ENCODE results near the gene ALDH1A2.

ALDH1A2 gene

DNA sequence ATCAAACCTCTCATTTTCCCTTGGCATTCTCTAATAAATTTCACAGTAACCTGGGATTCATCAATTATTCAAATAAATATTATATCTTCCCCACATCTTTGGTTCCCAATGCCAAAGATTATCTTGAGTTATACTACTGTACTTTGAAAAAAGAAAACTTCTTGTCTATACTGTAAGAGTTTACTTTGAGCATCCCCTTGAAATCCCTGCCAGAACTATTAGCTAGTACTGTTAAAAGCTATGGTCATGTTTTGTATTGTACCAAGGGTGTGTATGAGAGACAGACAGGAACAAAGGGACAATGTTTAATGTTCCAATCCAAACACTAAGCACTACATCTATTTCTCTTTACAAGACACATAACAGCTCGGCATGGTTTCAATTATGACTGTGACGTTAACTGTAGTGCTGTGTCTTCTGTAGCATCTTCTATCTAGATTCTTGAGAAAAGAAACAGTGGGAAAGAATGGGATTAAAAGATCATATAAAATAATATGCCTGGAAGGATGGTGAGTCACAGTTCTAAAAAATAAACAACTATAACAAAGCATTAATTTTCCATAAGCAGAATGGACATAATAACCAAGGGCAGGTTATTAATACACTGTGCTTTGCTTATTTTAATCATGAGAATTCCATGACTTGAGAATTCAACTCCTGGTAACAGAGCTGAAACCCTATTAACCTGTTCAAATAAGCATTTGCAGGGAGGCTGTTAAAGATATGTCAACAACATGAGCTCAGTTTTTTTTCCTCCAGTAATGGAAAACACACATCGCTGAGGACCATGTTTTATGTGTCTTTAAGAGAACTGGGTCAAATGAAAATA is 71.1 kb downstream of the ALDH1A2 start:
- DNase-seq, result no peak

DNA sequence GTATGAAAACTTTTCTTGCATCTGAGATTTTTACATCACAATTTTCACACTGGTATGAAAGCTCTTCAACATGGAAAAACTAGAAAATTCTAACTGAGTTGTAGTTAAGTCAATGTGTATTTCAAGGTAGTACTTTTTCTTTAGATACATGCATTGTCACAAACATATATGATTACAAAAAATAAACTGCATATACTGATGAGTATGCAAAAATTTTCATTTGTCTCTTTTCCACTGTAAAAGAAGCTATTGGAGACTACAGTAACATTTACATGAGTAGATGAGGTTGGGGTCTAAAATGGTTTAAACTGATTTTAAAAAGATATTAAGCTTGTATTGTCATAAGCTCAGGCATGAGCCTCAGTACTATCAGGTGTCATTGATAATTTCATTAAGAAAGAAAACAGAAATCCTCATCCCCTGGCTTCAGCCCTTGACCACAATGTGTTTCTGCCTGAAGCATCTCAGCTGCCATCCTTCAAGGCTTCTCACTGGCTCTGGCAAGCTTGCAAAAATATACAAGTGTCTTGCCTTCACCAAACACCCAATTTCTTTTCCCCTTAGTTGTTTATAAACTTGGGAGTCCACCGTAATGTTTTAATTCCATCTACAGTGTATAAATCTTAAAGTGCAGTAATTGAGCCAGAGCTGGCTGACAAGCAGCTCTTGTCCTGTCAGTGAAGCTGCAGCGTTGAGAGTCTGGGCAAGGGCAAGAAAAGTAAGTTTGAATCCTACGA is 71.9 kb downstream of the ALDH1A2 start:
- no peak for DNase-seq

DNA sequence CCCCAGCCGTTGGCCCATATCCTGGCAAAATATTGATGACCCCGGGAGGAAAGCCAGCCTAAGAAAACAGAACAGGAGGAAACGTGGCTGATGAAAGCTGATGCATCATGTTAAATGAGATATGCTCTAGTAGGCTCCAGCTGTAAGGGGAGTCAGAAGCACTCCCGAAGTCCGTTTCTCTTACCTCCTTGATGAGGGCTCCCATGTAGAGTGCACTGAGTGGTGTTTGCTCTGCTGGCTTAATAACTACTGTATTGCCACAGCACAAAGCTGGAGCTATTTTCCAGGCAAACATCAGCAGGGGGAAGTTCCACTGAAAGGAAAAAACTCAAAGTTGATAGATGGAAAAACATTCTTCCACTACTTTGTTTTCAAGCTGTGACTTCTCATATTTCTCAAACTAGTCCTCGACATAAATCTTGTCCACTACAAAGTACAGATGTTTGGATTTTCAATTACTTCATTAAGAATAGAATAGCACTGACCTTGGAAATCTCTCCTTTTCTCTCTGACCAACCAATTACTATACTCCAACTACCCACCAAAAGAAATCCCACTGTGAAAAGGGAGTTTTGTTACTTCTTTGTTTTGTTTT is 72.7 kb downstream of the ALDH1A2 start:
- no peak for DNase-seq

DNA sequence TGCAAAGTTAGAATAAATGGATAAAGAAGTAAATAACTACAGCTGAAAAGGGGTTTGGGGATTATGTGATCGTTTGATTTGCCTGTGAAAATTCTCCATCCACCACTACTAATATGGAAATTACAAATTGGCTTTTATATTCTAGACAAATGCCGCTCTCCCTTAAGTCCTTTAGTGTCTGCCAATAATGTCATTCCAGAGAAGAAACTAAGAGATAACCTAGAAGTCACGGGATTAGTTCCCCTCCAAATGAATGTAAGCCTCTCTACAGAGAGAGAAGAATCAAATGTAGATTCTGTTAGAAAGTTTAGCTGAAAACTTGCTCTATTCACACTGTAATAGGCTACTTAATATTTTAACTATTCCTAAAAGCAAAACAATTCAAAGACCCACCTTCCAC is 92.0 kb downstream of the ALDH1A2 start:
- DNase-seq, result no peak

DNA sequence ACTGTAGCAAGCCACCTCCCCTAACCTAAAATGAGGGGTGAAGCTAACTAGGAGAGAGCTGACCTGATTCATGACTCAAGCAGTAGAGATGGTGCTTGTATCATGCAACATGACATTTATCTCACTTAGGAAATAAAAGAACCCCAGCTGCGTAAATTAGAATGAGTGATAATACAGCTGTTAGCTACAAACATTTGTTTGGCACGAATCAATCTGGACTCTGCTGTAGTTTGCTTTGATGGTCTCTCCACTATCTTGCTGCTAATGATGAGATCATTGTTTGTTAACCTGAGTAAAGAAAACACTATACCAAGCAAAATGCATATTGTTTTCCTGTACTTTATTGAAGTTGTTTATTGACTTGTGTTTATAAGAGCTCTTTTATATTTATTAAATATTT is 92.6 kb downstream of the ALDH1A2 start:
- DNase-seq, result no peak

DNA sequence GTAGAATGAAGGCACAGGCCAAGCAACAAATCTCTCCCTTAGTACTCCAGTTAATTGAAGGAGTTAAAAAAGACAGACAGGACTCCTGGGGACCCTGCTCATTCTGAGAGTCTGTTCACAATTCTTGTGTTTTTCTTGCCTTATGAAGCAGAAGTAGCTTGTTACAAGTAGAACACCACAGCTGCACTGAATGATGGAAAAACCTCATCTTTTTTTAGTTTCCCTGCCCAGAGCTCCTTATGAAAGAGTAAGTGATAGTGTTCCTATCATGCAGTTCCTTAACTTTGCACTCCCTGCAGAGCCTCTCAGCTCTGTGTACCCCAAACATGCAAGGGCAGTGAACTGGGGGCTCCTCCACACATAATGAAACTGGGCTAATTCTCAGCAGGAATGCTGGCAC is 95.5 kb downstream of the ALDH1A2 start:
- DNase-seq, result no peak

DNA sequence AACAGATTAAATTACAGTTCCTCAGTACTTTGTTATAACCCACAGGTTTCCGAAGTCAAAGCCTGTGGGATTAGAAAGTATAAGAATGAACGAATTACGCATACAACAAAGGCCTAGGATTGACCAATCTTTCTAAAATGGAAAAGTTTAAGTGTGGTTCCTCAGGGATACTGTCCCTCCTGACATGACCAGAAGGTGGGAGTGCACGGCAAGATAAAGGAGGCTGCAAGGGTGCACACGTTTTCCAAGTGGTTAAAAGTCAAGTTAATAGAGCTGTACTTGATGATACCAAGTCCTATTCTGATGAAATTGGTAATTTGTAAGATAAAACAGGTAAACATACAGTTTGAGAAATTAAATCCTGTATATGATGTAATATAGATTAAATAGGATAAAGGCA is 96.2 kb downstream of the ALDH1A2 start:
- no peak for DNase-seq

DNA sequence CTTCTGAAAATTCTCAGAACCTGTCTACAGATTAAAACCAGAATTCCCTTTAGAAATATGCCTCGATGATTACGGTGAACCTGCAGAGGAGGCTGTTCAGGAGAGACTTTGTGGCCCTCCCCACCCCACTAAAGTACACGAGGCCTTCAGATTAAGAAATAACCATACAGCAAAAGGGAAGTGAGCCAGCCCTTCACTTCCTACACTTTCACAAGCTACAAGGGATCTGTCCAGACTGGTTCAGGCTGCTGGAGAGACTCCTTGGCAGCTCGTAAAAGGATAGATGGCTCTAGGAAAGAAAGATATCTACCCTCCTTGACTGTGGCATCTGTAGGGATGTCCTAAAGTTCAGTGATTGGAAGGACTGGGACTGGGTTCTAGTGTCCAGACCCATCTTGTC is 102.6 kb downstream of the ALDH1A2 start:
- DNase-seq, result peak; percentile 55

DNA sequence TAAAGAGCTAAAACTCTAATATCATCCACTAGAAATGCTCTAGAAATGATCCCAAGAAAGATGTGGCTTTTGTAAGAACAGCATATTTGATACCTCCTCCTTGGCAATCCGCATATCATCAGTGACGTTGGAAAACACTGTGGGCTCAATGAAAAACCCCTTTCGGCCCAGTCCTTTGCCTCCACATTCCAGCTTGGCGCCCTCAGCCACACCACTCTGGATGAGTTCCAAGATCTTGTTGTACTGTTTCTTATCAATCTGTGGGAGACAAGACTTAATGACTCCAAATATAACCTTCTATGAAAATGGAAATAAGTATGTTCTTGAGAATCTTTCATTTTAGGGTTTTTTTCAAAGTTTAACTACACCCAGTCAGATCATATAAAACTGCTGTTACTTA is 103.6 kb downstream of the ALDH1A2 start:
- no peak for DNase-seq

DNA sequence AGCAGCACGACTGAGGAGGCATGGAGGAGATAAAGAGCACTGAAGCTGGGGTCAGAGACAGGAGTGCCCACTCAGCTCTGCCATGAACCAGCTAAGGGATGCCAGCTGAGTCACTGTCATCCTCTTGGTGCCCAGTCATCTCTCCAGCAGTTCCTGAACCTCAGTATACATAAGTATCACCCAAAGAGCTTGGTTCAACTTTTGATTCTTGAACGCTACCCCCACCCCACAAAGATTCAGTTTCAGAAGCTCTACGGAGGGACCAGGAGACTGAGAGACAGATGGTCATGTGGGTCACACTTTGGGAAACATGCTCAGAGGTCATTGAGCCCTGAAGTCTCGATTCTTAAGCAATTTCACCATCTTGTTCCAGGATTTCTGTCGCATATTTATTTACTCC is 108.4 kb downstream of the ALDH1A2 start:
- DNase-seq, result no peak

DNA sequence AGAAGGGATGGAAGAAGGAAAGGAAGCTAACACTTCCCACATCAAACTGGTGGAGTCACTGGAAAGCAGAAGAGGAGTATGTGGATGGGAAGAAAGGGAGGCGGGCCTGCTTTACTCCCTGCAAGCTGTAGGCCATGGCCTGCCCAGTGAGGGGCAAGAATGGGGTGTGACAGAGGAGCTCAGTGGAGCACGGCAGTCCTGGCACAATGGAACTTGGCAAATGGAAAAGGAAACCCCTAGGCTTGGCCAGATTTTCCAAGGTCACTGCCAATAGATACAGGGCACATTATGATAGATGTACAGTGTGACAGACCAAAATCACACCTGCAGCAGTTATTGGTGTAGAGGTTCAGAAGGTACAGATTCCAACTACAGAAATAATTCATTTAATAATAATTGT is 111.6 kb downstream of the ALDH1A2 start:
- no peak for DNase-seq

DNA sequence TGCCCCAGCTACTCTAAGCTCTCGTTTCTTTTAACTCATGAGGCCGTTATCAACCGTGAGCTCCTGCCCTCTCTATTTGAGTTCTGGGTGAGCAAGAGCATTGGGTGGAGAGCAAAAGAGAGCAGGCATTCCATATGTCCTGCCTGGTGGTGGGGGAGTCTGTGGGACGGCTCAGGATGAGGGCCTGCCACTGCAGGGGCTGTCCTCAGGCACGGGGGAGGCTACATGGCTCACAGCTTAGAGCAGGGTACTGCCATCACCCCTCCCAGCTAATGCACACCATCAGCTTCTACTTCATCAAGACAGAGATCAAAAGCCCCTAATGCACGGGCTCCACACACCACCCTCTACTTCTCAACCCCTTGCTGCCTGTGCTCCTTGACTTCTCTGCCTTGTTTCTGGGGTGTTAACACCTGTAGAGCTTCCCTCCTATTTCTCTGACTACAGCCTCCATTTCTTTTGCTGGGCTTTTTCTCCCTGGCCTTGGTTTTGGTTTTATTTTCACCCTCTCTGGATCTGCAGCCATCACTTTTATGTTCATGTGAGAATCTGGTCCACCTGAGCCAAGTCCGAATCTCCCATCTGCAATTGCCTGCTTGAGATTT is 114.1 kb downstream of the ALDH1A2 start:
- no peak for DNase-seq

DNA sequence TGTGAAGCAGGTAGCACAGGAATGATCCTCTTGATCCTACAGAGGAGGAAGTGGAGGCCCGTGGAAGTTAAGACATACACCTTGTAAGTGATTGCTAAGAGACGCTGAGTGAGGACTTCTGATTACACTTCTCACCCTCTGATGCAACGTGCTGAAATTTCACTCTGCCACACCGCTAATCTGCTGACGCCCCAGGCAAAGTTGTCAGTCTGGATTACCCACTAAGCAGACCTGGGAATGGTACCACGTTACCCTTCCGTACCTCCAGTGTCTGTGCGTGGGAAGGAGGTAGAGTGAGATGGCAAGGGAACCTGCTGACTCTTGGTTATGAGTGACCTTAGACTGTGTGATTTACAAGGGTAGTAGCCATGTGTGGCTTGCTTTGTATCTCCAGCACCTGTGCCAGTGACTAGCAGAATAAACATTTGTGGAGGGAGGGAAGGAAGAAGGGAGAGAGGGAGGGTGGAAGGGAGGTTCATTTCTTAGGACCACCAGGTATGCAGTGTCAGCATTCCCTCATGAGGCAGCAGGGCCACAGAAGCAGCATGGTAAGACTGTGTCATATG is 115.0 kb downstream of the ALDH1A2 start:
- no peak for DNase-seq

DNA sequence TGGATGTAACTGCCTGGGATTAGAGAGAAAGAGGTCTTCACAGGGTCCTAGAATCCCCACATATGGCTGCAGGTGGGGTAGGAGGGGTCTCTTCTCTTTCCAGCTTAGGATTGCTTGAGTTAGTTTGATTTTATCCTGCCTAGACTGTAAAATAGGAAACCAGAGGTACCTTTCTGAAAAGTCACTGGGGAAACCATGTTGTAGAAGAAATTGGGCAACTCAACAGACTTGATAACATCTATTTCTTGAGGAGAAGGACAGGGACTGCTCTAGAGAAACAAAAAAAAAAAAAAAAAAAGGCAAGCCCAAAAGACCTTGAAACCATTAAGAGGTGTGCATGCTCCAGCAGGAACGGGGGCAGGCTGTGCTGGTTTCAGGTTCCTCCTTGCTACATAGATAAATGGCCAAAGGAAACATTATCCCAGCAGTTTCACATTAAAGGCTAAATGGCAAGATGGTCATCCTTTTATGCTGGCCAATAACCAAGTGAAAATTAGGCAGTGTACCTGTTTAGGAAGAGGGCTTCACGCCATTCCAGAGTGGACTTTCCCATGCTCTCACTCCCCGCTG is 116.1 kb downstream of the ALDH1A2 start:
- no peak for DNase-seq

DNA sequence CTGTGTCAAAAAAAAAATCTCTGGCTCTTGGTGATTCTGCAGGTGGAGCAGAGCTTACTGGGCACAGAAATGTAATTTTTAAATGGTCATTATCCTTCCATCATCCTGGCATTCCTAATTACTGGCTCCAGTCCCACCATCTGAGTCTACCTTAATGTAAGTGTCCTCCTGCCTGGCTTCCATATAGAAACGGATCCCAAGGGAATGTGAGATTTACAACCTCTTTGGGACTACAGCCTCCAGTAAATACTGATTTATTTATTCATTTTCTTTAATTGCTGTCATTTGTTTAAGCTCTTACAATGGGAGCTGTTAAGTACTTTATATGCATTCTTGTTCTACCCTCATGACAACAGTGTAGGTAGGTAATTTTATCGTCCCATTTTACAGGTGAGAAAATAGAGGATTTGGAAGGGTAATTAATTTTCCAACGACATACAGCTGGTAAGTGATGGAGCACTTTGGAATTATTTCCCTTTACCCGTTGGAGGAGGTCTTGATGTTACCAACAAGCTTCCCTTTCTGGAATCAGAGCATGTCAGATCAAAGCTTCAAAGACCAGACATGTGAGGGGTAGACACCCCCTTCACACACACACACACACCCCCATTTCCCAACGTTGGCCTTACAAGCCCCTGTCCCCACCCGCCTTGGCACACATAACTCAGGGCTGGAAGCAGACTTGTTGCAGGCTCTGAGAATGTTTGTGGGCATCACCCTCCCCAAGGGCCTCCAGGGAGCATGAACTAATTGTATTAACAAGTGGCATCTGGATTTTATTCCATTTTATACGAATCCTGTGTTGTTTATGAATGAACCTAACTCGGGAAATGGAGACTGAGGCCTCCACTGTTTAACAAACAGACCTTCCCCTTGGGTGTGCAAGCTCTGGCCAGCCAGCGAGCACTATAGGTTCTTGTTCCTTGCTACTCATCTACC is 116.9 kb downstream of the ALDH1A2 start:
- no peak for DNase-seq

DNA sequence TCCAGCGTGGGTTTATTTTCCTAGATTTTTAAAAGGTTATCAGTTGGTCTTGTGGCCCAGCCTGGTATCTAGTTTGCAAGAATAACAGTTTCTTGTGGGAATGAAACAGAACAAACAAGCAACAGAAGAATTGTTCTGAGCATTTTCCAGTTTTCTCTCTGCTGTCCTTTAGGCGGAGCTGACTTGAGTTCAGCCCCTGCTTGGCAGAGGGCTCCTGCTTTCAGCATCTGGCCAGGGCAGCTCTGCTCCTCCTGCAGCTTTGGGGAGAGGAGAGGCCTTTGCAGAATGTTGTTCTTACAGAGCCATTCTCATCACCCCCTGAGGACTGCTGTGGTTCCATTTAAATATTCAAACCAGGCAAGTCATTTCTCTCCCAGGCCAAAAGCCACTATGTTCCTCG is 117.7 kb downstream of the ALDH1A2 start:
- DNase-seq, result no peak

DNA sequence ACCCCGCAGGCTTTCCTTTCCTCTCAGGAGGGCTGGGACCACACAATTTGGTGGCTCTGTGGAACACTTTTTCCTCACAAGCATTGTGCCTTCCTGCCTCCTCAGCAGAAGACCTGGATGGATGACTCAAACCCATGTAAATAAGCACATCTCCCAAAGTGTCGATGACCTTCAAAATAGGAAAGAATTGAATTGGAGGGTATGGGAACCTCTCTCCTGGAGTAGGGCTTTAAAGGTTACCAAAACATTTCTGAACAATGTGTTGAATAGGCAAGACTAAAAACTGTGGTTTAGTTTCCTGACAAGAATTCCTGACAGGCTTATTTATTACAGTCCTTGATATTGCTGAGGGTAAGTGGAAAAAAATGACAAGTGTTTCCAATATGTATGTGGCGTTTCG is 118.2 kb downstream of the ALDH1A2 start:
- no peak for DNase-seq

DNA sequence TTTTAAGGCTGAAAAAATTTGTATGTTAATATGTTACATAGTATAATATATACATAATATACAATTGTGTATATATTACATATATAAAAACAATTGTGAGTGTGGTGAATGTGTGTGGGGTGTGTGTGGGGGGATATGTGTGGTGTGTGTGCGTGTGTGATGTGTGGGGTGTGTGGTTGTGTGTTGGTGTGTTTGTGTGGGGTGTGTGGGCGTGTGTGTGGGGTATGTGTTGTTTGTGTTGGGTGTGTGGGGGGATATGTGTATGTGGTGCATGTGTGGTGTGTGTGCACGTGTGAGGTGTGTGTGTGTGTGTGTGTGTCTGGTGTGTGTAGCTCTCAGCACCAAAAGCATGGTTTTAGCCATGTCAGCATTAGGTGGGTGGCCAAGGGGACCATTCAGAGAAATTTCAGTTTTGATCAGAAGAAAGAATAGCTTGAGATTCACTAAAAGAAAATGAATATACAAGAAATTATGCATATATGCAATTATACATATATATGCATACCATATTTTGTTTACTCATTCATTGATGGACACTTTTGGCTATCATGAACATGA is 118.9 kb downstream of the ALDH1A2 start:
- DNase-seq, result no peak

DNA sequence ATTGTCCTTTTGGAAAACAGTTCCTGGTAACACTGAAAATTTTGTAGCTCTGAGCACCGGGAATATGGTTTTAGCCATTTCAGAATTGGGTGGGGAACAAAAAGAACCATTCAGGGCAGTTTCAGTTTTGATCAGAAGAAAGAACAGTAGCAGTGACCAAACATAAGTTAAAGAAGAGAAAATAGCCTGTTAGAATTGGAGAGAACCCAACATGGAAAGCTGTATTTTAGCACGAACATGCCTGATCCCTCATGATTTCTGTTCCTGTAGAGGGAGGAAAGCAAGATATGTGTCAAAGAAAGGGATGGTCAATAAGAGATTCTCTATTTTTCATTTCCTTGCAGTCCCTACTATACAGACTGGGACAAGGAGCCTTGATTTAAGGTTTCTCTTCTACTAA is 119.9 kb downstream of the ALDH1A2 start:
- no peak for DNase-seq

DNA sequence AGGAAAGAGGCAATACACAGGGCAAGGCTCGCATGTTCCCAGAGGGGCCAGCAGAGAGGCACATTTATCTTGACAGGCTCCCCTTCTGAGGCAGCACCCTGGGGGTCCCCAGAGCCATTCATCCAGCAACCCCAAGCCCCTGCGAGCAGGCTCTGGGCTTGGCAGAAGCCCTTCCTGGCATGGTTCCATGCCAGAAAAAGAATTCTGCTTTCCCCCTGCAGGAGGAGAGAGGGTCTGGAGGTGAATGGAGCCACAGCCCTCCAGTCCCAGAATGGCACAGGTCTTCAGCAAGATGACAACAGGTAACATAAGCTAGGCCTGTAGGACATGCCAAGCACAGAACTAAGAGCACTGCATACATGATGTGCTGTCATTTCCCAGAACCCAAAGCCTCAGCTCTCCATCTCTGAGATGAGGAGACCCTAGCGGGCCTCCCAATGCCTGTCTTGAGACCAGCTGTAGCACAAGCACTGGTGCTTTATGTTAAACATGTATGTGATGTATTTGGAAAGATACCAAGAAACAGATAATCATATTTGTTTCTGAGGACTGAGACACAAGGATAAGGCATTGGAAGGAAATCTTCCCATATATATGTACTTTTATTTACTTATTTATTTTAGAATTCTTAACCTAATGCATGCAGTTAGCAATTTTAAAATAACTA is 121.6 kb downstream of the ALDH1A2 start:
- no peak for DNase-seq

DNA sequence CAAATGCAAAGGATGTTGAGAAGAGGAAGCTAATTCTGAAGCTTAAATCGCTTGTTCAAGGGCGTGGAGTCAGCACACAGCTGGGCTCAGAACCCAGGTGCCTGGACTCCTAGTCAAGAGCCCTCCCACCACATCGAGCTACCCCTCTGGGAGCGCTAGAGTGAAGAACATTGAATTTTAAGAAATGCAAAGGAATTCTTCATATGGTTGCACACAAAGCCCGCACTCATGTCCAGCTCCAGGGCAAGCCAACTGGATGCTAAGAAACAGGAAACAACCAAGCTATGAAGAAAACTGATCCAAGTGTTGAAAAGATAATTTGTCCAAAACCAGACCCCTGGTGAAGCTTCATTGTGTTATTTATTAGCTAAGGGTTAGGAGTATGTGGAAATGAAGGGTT is 122.3 kb downstream of the ALDH1A2 start:
- no peak for DNase-seq
